Measurements from ENCODE around the gene AZIN2.

AZIN2 gene

GRCh38 chr1:33089457-33089856, 8.5 kb downstream of the AZIN2 start:
- DNase-seq (ENCODE audit: low spot score), result no peak
- TF ChIP-seq CTCF (IDR thresholded peaks at IDR 0.05; ENCODE audit: extremely low read depth, missing control alignments), result no peak

GRCh38 chr1:33092438-33092837, 11.5 kb downstream of the AZIN2 start:
- no peak for DNase-seq (ENCODE audit: low spot score)
- TF ChIP-seq CTCF (IDR thresholded peaks at IDR 0.05; ENCODE audit: extremely low read depth, missing control alignments), result no peak

- DNase-seq (ENCODE audit: low spot score), result no peak
- TF ChIP-seq CTCF (IDR thresholded peaks at IDR 0.05; ENCODE audit: extremely low read depth, missing control alignments), result no peak
These were observed 12.1 kb downstream of the AZIN2 start for GRCh38 chr1:33093004-33093403.

GRCh38 chr1:33094486-33094885, 13.5 kb downstream of the AZIN2 start:
- no peak for TF ChIP-seq CTCF (IDR thresholded peaks at IDR 0.05; ENCODE audit: extremely low read depth, missing control alignments)

GRCh38 chr1:33094971-33095604, 14.1 kb downstream of the AZIN2 start:
- no peak for DNase-seq (ENCODE audit: low spot score)

More at GRCh38 chr1:33094486-33094885, 13.5 kb downstream of the AZIN2 start:
- DNase-seq (ENCODE audit: low spot score), result no peak

GRCh38 chr1:33096363-33097005, 15.5 kb downstream of the AZIN2 start:
- DNase-seq (ENCODE audit: low spot score), result no peak
- no peak for TF ChIP-seq CTCF (IDR thresholded peaks at IDR 0.05; ENCODE audit: extremely low read depth, missing control alignments)

More at GRCh38 chr1:33094971-33095604, 14.1 kb downstream of the AZIN2 start:
- peak; percentile 91 for TF ChIP-seq CTCF (IDR thresholded peaks at IDR 0.05; ENCODE audit: extremely low read depth, missing control alignments)

GRCh38 chr1:33097137-33097611, 16.2 kb downstream of the AZIN2 start:
- DNase-seq (ENCODE audit: low spot score), result no peak

More at GRCh38 chr1:33097137-33097611, 16.2 kb downstream of the AZIN2 start:
- TF ChIP-seq CTCF (IDR thresholded peaks at IDR 0.05; ENCODE audit: extremely low read depth, missing control alignments), result no peak
